Measurements from ENCODE around the gene ANP32A.

The ANP32A gene

DNA sequence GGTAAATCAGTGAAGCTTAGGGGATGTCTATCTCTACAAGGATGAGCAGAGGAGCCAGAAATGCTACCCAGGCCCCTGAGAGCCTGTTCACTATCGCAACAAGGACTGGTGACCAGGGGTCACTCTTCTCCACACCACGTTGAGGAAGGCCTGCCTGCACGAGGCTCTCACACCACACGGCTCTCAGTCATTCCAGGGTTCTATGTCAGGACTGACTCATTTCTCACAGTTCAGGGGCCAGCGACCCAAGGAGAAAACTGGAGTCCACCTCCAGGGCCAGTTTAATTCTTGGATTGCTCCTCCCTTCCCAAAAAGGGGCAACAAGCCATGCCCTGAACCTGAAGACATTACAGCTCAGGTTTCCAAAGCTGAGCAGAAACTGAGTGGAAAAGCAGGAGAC is 33.9 kb downstream of the ANP32A start:
- Histone ChIP-seq H3K9ac (ENCODE audit: low read depth, low read length) (no peak overlapping the region), H3K27me3 (ENCODE audit: insufficient read depth, low read length, poor library complexity) (no peaks in the 10 kb centered on the region), H3K4me2 (ENCODE audit: insufficient read depth, low read length) (no peak overlapping the region), H3K27ac (ENCODE audit: low read length) (no peak overlapping the region), H3K4me3 (ENCODE audit: low read depth in 1 of 2, low read length in 2 of 2) (no peak overlapping the region), H4K20me1 (ENCODE audit: insufficient read depth, low read length) (peaks cover 97% of the 10 kb centered on the region), H2AFZ (ENCODE audit: low read depth, low read length) (no peak overlapping the region), H3K79me2 (ENCODE audit: insufficient read depth, low read length) (peaks cover 74% of the 10 kb centered on the region), H3K36me3 (ENCODE audit: insufficient read depth, low read length) (peaks cover 97% of the 10 kb centered on the region), H3K4me1 (ENCODE audit: insufficient read depth, low read length) (no peaks in the 10 kb centered on the region), H3K9me3 (ENCODE audit: insufficient read depth, low read length, severe bottlenecking) (no peaks in the 10 kb centered on the region)
- DNase-seq = no peak
- ATAC-seq (ENCODE audit: insufficient read depth, low read depth) = no peak
- TF ChIP-seq, protein P1, sequence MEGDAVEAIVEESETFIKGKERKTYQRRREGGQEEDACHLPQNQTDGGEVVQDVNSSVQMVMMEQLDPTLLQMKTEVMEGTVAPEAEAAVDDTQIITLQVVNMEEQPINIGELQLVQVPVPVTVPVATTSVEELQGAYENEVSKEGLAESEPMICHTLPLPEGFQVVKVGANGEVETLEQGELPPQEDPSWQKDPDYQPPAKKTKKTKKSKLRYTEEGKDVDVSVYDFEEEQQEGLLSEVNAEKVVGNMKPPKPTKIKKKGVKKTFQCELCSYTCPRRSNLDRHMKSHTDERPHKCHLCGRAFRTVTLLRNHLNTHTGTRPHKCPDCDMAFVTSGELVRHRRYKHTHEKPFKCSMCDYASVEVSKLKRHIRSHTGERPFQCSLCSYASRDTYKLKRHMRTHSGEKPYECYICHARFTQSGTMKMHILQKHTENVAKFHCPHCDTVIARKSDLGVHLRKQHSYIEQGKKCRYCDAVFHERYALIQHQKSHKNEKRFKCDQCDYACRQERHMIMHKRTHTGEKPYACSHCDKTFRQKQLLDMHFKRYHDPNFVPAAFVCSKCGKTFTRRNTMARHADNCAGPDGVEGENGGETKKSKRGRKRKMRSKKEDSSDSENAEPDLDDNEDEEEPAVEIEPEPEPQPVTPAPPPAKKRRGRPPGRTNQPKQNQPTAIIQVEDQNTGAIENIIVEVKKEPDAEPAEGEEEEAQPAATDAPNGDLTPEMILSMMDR (IDR thresholded peaks at IDR 0.05; ENCODE audit: borderline replicate concordance, extremely low read depth, low read length, poor library complexity, severe bottlenecking) = no peak
- no peak for TF ChIP-seq EZH2 (IDR thresholded peaks at IDR 0.05; ENCODE audit: borderline replicate concordance, low read depth, low read length, severe bottlenecking)

DNA sequence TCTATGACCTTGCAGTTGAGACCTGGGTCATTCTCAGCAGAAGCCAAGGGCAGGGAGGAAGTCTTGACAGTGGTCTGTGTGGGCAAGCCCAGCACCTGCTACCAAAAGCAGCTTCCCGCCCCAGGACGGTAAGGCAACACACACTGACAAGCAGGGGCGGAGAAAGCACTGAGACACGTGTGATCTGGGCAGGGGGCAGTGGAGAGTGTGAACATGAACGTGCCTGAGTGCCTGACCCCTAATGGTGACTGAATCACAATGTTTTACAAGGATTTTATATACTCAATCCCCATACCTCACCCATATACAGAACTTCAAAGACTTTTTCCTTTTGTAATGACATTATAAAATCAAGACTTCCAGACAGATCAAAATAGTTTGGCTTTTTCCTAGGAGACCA is 35.2 kb downstream of the ANP32A start:
- Histone ChIP-seq H3K36me3 (ENCODE audit: insufficient read depth, low read length) (peaks cover 97% of the 10 kb centered on the region), H3K79me2 (ENCODE audit: insufficient read depth, low read length) (peaks cover 62% of the 10 kb centered on the region)

DNA sequence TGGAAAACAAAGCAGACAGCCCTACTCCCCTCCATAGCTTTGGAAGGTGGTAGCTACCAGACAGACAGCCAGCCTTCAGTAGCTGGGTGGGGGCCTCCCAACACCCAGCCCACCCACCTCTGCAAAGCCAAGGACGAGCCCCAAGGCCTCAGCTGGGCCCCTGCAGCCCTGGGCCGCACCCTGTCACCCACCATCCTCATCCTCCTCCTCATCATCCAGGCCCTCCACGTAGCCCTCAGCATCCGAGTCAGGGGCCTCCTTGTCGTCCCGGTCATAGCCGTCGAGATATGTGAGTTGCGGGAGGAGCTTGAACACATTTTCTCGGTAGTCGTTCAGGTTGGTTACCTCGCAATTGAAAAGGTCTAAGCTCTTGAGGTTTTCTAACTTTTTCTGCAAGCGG is 36.5 kb downstream of the ANP32A start:
- H3K4me3 ChIP-seq (ENCODE audit: low read depth in 1 of 2, low read length in 2 of 2) = no peak overlapping the region
- no peak overlapping the region for H3K4me2 ChIP-seq (ENCODE audit: insufficient read depth, low read length)
- peaks cover 89% of the 10 kb centered on the region for H4K20me1 ChIP-seq (ENCODE audit: insufficient read depth, low read length)
- peaks cover 48% of the 10 kb centered on the region for H3K79me2 ChIP-seq (ENCODE audit: insufficient read depth, low read length)
- TF ChIP-seq, protein P1 (IDR thresholded peaks at IDR 0.05; ENCODE audit: borderline replicate concordance, extremely low read depth, low read length, poor library complexity, severe bottlenecking) = no peak
- TF ChIP-seq EZH2 (IDR thresholded peaks at IDR 0.05; ENCODE audit: borderline replicate concordance, low read depth, low read length, severe bottlenecking) = no peak
- peaks cover 95% of the 10 kb centered on the region for H3K36me3 ChIP-seq (ENCODE audit: insufficient read depth, low read length)
- H2AFZ ChIP-seq (ENCODE audit: low read depth, low read length) = no peak overlapping the region
- no peak overlapping the region for H3K9ac ChIP-seq (ENCODE audit: low read depth, low read length)
- H3K27me3 ChIP-seq (ENCODE audit: insufficient read depth, low read length, poor library complexity) = no peaks in the 10 kb centered on the region
- ATAC-seq (ENCODE audit: insufficient read depth, low read depth) (no peak), DNase-seq (no peak)
- no peaks in the 10 kb centered on the region for H3K4me1 ChIP-seq (ENCODE audit: insufficient read depth, low read length)
- H3K27ac ChIP-seq (ENCODE audit: low read length) = no peak overlapping the region
- no peaks in the 10 kb centered on the region for H3K9me3 ChIP-seq (ENCODE audit: insufficient read depth, low read length, severe bottlenecking)

More for the DNA sequence above, 35.2 kb downstream of the ANP32A start:
- H3K9me3 ChIP-seq (ENCODE audit: insufficient read depth, low read length, severe bottlenecking) = no peaks in the 10 kb centered on the region
- H3K4me1 ChIP-seq (ENCODE audit: insufficient read depth, low read length) = no peaks in the 10 kb centered on the region
- TF ChIP-seq, protein P1 (IDR thresholded peaks at IDR 0.05; ENCODE audit: borderline replicate concordance, extremely low read depth, low read length, poor library complexity, severe bottlenecking) = no peak
- TF ChIP-seq EZH2 (IDR thresholded peaks at IDR 0.05; ENCODE audit: borderline replicate concordance, low read depth, low read length, severe bottlenecking) = no peak
- H3K27ac ChIP-seq (ENCODE audit: low read length) = no peak overlapping the region
- H3K4me2 ChIP-seq (ENCODE audit: insufficient read depth, low read length) = no peak overlapping the region
- no peak overlapping the region for H2AFZ ChIP-seq (ENCODE audit: low read depth, low read length)
- H4K20me1 ChIP-seq (ENCODE audit: insufficient read depth, low read length) = peaks cover 92% of the 10 kb centered on the region
- H3K4me3 ChIP-seq (ENCODE audit: low read depth in 1 of 2, low read length in 2 of 2) = no peak overlapping the region
- H3K9ac ChIP-seq (ENCODE audit: low read depth, low read length) = no peak overlapping the region
- H3K27me3 ChIP-seq (ENCODE audit: insufficient read depth, low read length, poor library complexity) = no peaks in the 10 kb centered on the region
- ATAC-seq (ENCODE audit: insufficient read depth, low read depth) (no peak), DNase-seq (no peak)

Data from DND-41 (cell line).